Body of pancreas (tissue), 4 donors: ENCODE data around the gene DOHH. TPM values are rescaled to one million over a fixed set of nuclear protein-coding genes. Genes with fewer than 3 reads are reported as not detected.

Experiments used
- ATAC-seq: fragments of 150-250 bp; one replicate; pipeline ENCODE4 v1.9.1; 2016
- DNase-seq, 4 donors: peaks; one replicate each; pipeline ENCODE4 v3.0.0-alpha.2; 2019
- H3K27ac ChIP-seq, 4 donors: fragments of 200-600 bp; sonication (generic); 1 replicate in 3 of 4; 2 replicates in 1 of 4; pipeline versions ENCODE4 v1.5.1 to v1.6.1; 2016 to 2019; ENCODE audit warnings: mild to moderate bottlenecking in 1 of 4, mixed read lengths in 1 of 4, moderate library complexity in 1 of 4
- H3K27me3 ChIP-seq, 2 donors: fragments of 200-600 bp; sonication (generic); one replicate each; pipeline ENCODE4 v1.6.0; 2016; ENCODE audit warnings: mild to moderate bottlenecking in 1 of 2
- H3K36me3 ChIP-seq, 2 donors: fragments of 200-600 bp; sonication (generic); replicated peaks in 1 of 2; 2 replicates each; pipeline ENCODE4 v1.5.1; 2016; ENCODE audit warnings: low read depth in 2 of 2; ENCODE audit not compliant: insufficient read depth in 1 of 2
- H3K4me1 ChIP-seq: fragments of 200-600 bp; sonication (generic); one replicate; pipeline ENCODE4 v1.6.0; 2016
- H3K4me3 ChIP-seq, 2 donors: fragments of 200-600 bp; sonication (generic); 1 replicate in 1 of 2; 2 replicates in 1 of 2; pipeline ENCODE4 v1.5.1; 2016 to 2019
- H3K9me3 ChIP-seq, 3 donors: fragments of 200-600 bp; sonication (generic); 1 replicate in 2 of 3; 2 replicates in 1 of 3; pipeline ENCODE4 v1.5.1; 2016
- POLR2A ChIP-seq, 3 donors: fragments of 450-650 bp; IDR thresholded peaks; one replicate each; pipeline ENCODE4 v1.6.1; 2016; ENCODE audit warnings: antibody characterized with exemption in 3 of 3, mild to moderate bottlenecking in 2 of 3
- WGBS, 2 donors: methylation state at CpG; one replicate each; pipeline ENCODE4 v1.1.5; 2017; 5-methylcytosine and 5-hydroxymethylcytosine counted together
- intact Hi-C: fragments of 100-400 bp; cut with DNase I; formaldehyde crosslinking; loops from one replicate; pipeline ENCODE4 v1.15.1; 2023
- total RNA-seq, 2 donors: library from RNA; depleted of rRNA; stranded (reverse); fragments of >200 nt; gene quantifications; one replicate each; pipeline ENCODE4 v1.1.0, GENCODE V29; 2016
- TF ChIP-seq, protein P1 (sequence below), 7 experiments: fragments of 450-650 bp in 4 of 7; fragments of 200-600 bp in 3 of 7; sonication (generic) in 3 of 7; IDR thresholded peaks; one replicate each; pipeline ENCODE4 v1.5.1; 2016 to 2019; ENCODE audit warnings: antibody characterized with exemption in 7 of 7

Gene DOHH
- total RNA-seq, 2 donors from 2014 or later = 9.3 to 17.5 TPM

- TF ChIP-seq, protein P1, sequence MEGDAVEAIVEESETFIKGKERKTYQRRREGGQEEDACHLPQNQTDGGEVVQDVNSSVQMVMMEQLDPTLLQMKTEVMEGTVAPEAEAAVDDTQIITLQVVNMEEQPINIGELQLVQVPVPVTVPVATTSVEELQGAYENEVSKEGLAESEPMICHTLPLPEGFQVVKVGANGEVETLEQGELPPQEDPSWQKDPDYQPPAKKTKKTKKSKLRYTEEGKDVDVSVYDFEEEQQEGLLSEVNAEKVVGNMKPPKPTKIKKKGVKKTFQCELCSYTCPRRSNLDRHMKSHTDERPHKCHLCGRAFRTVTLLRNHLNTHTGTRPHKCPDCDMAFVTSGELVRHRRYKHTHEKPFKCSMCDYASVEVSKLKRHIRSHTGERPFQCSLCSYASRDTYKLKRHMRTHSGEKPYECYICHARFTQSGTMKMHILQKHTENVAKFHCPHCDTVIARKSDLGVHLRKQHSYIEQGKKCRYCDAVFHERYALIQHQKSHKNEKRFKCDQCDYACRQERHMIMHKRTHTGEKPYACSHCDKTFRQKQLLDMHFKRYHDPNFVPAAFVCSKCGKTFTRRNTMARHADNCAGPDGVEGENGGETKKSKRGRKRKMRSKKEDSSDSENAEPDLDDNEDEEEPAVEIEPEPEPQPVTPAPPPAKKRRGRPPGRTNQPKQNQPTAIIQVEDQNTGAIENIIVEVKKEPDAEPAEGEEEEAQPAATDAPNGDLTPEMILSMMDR (IDR thresholded peaks at IDR 0.05) = no peak
- no peak for TF ChIP-seq POLR2A (IDR thresholded peaks at IDR 0.05)
- DNase-seq (peak in 1 of 4 donors; percentile 45), ATAC-seq (no peak)
- Histone ChIP-seq H3K9me3 (no peaks in the 10 kb centered on the region), H3K36me3 (no peaks in the 10 kb centered on the region), H3K4me3 (no peak overlapping the region), H3K4me1 (peaks cover 29% of the 10 kb centered on the region), H3K27ac (no peak overlapping the region), H3K27me3 (no peaks in the 10 kb centered on the region)
- WGBS, 2 donors = 38 to 46% methylated on average over 2 of the region's 2 CpGs
- intact Hi-C loops = no loop called here
Measured at GRCh38 chr19:3518659-3519058, 18.2 kb upstream of the DOHH start.

GRCh38 chr19:3518255-3518654 lies 17.8 kb upstream of the DOHH start:
- no peak for DNase-seq
- TF ChIP-seq POLR2A (IDR thresholded peaks at IDR 0.05) = no peak
- Histone ChIP-seq H3K4me3 (no peak overlapping the region), H3K27ac (no peak overlapping the region), H3K27me3 (no peaks in the 10 kb centered on the region), H3K36me3 (no peaks in the 10 kb centered on the region), H3K9me3 (no peaks in the 10 kb centered on the region), H3K4me1 (peaks cover 32% of the 10 kb centered on the region)
- intact Hi-C loops = no loop called here
- WGBS, 2 donors = 64 to 71% methylated on average over 3 to 10 of the region's 10 CpGs
- no peak for ATAC-seq

DNA sequence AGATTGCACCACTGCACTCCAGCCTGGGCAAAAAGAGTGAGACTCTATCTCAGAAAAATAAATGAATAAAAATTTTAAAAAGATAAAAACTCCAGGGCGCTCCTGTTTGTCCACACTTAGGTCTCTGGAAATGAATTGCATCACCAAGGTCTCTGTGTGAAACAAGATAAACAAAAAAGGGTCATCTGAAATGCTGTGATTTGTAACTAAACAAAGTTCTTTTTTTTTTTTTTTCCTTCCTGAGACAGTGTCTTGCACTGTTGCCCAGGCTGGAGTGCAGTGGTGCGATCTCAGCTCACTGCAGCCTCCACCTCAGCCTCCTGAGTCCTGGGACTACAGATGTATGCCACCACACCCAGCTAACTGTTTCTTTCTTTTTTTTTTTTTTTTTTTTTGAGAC lies 17.2 kb upstream of the DOHH start:
- ATAC-seq (no peak), DNase-seq (no peak)
- no peak for TF ChIP-seq POLR2A (IDR thresholded peaks at IDR 0.05)
- TF ChIP-seq, protein P1 (IDR thresholded peaks at IDR 0.05) = no peak
- Histone ChIP-seq H3K36me3 (no peaks in the 10 kb centered on the region), H3K27ac (no peak overlapping the region), H3K27me3 (no peaks in the 10 kb centered on the region), H3K4me3 (no peak overlapping the region), H3K9me3 (no peaks in the 10 kb centered on the region), H3K4me1 (peaks cover 38% of the 10 kb centered on the region)
- 79 to 84% methylated on average over 2 of the region's 2 CpGs for WGBS, 2 donors
- intact Hi-C loops = no loop called here

- DNase-seq (peak; percentile 46 to 66 (median 62)), ATAC-seq (peak; percentile 28)
- intact Hi-C loops = no loop called here
- 31 to 33% methylated on average over 2 to 15 of the region's 15 CpGs for WGBS, 2 donors
- H3K27ac ChIP-seq = peak overlapping the region in 1 of 4 donors; percentile 14
- TF ChIP-seq POLR2A (IDR thresholded peaks at IDR 0.05) = no peak
- TF ChIP-seq, protein P1 (IDR thresholded peaks at IDR 0.05) = no peak
- H3K4me3 ChIP-seq = no peak overlapping the region
- H3K4me1 ChIP-seq = peaks cover 40% of the 10 kb centered on the region
- no peaks in the 10 kb centered on the region for H3K9me3 ChIP-seq
- no peaks in the 10 kb centered on the region for H3K27me3 ChIP-seq
- H3K36me3 ChIP-seq = no peaks in the 10 kb centered on the region
Measured at GRCh38 chr19:3516675-3517207, 16.3 kb upstream of the DOHH start.

GRCh38 chr19:3515891-3516422 lies 15.5 kb upstream of the DOHH start:
- Histone ChIP-seq H3K4me1 (peaks cover 40% of the 10 kb centered on the region), H3K9me3 (no peaks in the 10 kb centered on the region), H3K36me3 (no peaks in the 10 kb centered on the region), H3K27me3 (no peaks in the 10 kb centered on the region), H3K27ac (no peak overlapping the region), H3K4me3 (no peak overlapping the region)
- TF ChIP-seq, protein P1 (IDR thresholded peaks at IDR 0.05) = no peak
- no peak for ATAC-seq
- WGBS, 2 donors = 78 to 84% methylated on average over 15 of the region's 15 CpGs
- no peak for DNase-seq
- intact Hi-C loops = no loop called here
